IMR-90 (cell line): ENCODE measurements around the gene KRTAP5-7. TPM values are rescaled to one million over a fixed set of nuclear protein-coding genes. Genes with fewer than 3 reads are reported as not detected.

Experiments
- ATAC-seq: fragments of 200-7000 bp; cut with Tn5 transposase; 2 replicates; pipeline ENCODE4 v1.9.1; 2020; ENCODE audit warnings: low read depth, mild to moderate bottlenecking, moderate library complexity
- BruUV-seq: library from RNA; stranded (reverse); fragments of 400-500 nt; replicated peaks from 2 replicates; lab custom pipeline; 2021; lab: Mats Ljungman, UMichigan
- CTCF ChIA-PET: fragments of 300-600 bp; formaldehyde crosslinking; extraction: SDS; loops from one replicate; lab custom pipeline; 2021; ENCODE audit warnings: antibody characterized with exemption; lab: Yijun Ruan, JAX
- POLR2A ChIA-PET: fragments of 300-600 bp; sonication (Branson Sonifier 250); formaldehyde crosslinking; loops from one replicate; lab custom pipeline; 2022; ENCODE audit warnings: antibody characterized with exemption; ENCODE audit not compliant: unreplicated experiment; lab: Charles Lee
- DNase-seq: peaks from one replicate; pipeline ENCODE4 v3.0.0; 2013
- H2AFZ ChIP-seq: replicated peaks from 2 replicates; pipeline ENCODE3; 2013; ENCODE audit warnings: low read length, mild to moderate bottlenecking; ENCODE audit not compliant: poor library complexity
- H2AK5ac ChIP-seq: 2 replicates; pipeline ENCODE4 v1.6.1; 2013; ENCODE audit warnings: low read depth, low read length, inconsistent platforms
- H2AK9ac ChIP-seq: replicated peaks from 2 replicates; pipeline ENCODE3; 2013; ENCODE audit warnings: mild to moderate bottlenecking, low read depth, low read length, moderate library complexity; ENCODE audit not compliant: poor library complexity
- H2BK120ac ChIP-seq: 2 replicates; pipeline ENCODE4 v1.6.1; 2013; ENCODE audit warnings: low read depth, low read length, inconsistent platforms
- H2BK15ac ChIP-seq: 3 replicates; pipeline ENCODE4 v1.6.1; 2013; ENCODE audit warnings: low read depth, low read length, inconsistent platforms
- H2BK20ac ChIP-seq: 2 replicates; pipeline ENCODE4 v1.6.1; 2013; ENCODE audit warnings: low read depth, mild to moderate bottlenecking, inconsistent platforms, low read length, moderate library complexity
- H2BK5ac ChIP-seq: 2 replicates; pipeline ENCODE4 v1.6.1; 2013; ENCODE audit warnings: mild to moderate bottlenecking, low read depth, low read length, inconsistent platforms; ENCODE audit not compliant: poor library complexity, severe bottlenecking
- H3K14ac ChIP-seq: replicated peaks from 2 replicates; pipeline ENCODE4 v1.6.1; 2013; ENCODE audit warnings: low read depth, low read length, inconsistent platforms
- H3K18ac ChIP-seq: 2 replicates; pipeline ENCODE4 v1.6.1; 2013; ENCODE audit warnings: low read depth, low read length, control low read depth
- H3K23ac ChIP-seq: 2 replicates; pipeline ENCODE4 v1.6.1; 2013; ENCODE audit warnings: low read depth, low read length, inconsistent platforms
- H3K27ac ChIP-seq: 2 replicates; pipeline ENCODE4 v1.5.1; 2013; ENCODE audit warnings: mild to moderate bottlenecking, control low read depth, low read length; ENCODE audit not compliant: insufficient read depth
- H3K27me3 ChIP-seq: 2 replicates; pipeline ENCODE4 v1.6.1; 2013; ENCODE audit warnings: low read length; ENCODE audit not compliant: control insufficient read depth, insufficient read depth
- H3K36me3 ChIP-seq: 2 replicates; pipeline ENCODE4 v1.6.1; 2013; ENCODE audit warnings: low read length, mixed read lengths; ENCODE audit not compliant: control insufficient read depth, insufficient read depth
- H3K4ac ChIP-seq: 2 replicates; pipeline ENCODE4 v1.6.1; 2013; ENCODE audit warnings: low read depth, low read length, inconsistent platforms
- H3K4me1 ChIP-seq: 2 replicates; pipeline ENCODE4 v1.6.1; 2013; ENCODE audit warnings: low read length, mixed read lengths; ENCODE audit not compliant: control insufficient read depth, insufficient read depth
- H3K4me2 ChIP-seq: 2 replicates; pipeline ENCODE4 v1.6.1; 2013; ENCODE audit warnings: low read depth, mild to moderate bottlenecking, control low read depth, low read length, moderate library complexity
- H3K4me3 ChIP-seq: 2 replicates; pipeline ENCODE4 v1.5.1; 2013; ENCODE audit warnings: low read depth, mild to moderate bottlenecking, control low read depth, low read length, moderate library complexity; ENCODE audit not compliant: insufficient read depth
- H3K56ac ChIP-seq: 2 replicates; pipeline ENCODE4 v1.6.1; 2013; ENCODE audit warnings: low read length, inconsistent platforms; ENCODE audit not compliant: insufficient read depth; ENCODE audit errors: extremely low read depth
- H3K79me1 ChIP-seq, 2 experiments: 2 replicates each; pipeline ENCODE4 v1.6.1; 2013; ENCODE audit warnings: low read length in 2 of 2, inconsistent platforms in 1 of 2, low read depth in 1 of 2
- H3K9ac ChIP-seq: 2 replicates; pipeline ENCODE4 v1.6.1; 2013; ENCODE audit warnings: low read depth, low read length, control low read depth
- H3K9me1 ChIP-seq: 2 replicates; pipeline ENCODE4 v1.6.1; 2013; ENCODE audit warnings: low read length, inconsistent platforms; ENCODE audit not compliant: insufficient read depth
- H3K9me3 ChIP-seq: 2 replicates; pipeline ENCODE4 v1.6.1; 2013; ENCODE audit warnings: low read length; ENCODE audit not compliant: control insufficient read depth, insufficient read depth
- H4K20me1 ChIP-seq: 2 replicates; pipeline ENCODE4 v1.6.1; 2013; ENCODE audit warnings: low read length, inconsistent platforms; ENCODE audit not compliant: insufficient read depth
- H4K5ac ChIP-seq: 2 replicates; pipeline ENCODE4 v1.6.1; 2013; ENCODE audit warnings: mild to moderate bottlenecking, low read depth, low read length, control low read depth
- H4K8ac ChIP-seq, 2 experiments: 2 replicates each; pipeline ENCODE4 v1.6.1; 2013; ENCODE audit warnings: low read depth in 2 of 2, low read length in 2 of 2, control low read depth in 1 of 2, inconsistent platforms in 1 of 2
- H4K91ac ChIP-seq: 2 replicates; pipeline ENCODE4 v1.6.1; 2013; ENCODE audit warnings: low read depth, low read length, inconsistent platforms; ENCODE audit not compliant: insufficient read depth
- BHLHE40 ChIP-seq: fragments of 150-350 bp; IDR thresholded peaks from 2 replicates; pipeline ENCODE4 v1.6.1; 2016; ENCODE audit warnings: mild to moderate bottlenecking, low read depth, low read length
- CHD1 ChIP-seq: IDR thresholded peaks from 2 replicates; pipeline ENCODE4 v1.6.1; 2012; ENCODE audit warnings: low read depth, low read length, improper control_type of control experiment
- FOS ChIP-seq: fragments of 150-350 bp; IDR thresholded peaks from 2 replicates; pipeline ENCODE4 v1.6.1; 2016; ENCODE audit warnings: low read depth, low read length
- MAZ ChIP-seq: IDR thresholded peaks from 2 replicates; pipeline ENCODE4 v1.6.1; 2012; ENCODE audit warnings: low read depth, mild to moderate bottlenecking, low read length, improper control_type of control experiment, moderate library complexity, borderline replicate concordance
- NFE2L2 ChIP-seq: fragments of 150-350 bp; IDR thresholded peaks from 2 replicates; pipeline ENCODE4 v1.6.1; 2016; ENCODE audit warnings: low read depth, mild to moderate bottlenecking, low read length
- RAD21 ChIP-seq: IDR thresholded peaks from 2 replicates; pipeline ENCODE4 v1.6.1; 2012; ENCODE audit warnings: low read length, improper control_type of control experiment
- RCOR1 ChIP-seq: IDR thresholded peaks from 2 replicates; pipeline ENCODE4 v1.6.1; 2012; ENCODE audit warnings: mild to moderate bottlenecking, low read length, improper control_type of control experiment; ENCODE audit not compliant: insufficient replicate concordance
- USF2 ChIP-seq: fragments of 150-350 bp; IDR thresholded peaks from 2 replicates; pipeline ENCODE4 v1.6.1; 2017; ENCODE audit warnings: mild to moderate bottlenecking, antibody characterized with exemption, low read length, low read depth
- WGBS, 2 experiments: methylation state at CpG; one replicate each; pipeline versions ENCODE4 v1.1.5 to v1.1.7; 2013; ENCODE audit warnings: missing lambda C conversion rate in 2 of 2; ENCODE audit not compliant: insufficient read length in 1 of 2; ENCODE audit errors: extremely low coverage in 2 of 2; 5-methylcytosine and 5-hydroxymethylcytosine counted together
- dilution Hi-C: fragments of 300-500 bp; cut with HindIII; formaldehyde crosslinking; loops from one replicate; pipeline ENCODE4 v1.14.3; 2018; ENCODE audit warnings: low sequenced_read_pairs; ENCODE audit not compliant: unreplicated experiment
- in situ Hi-C: fragments of 300-500 bp; cut with MboI; formaldehyde crosslinking; loops from 3 replicates; pipeline ENCODE4 v1.14.3; 2019; ENCODE audit warnings: low sequenced_read_pairs, inconsistent platforms, mixed read lengths
- intact Hi-C: fragments of 100-400 bp; cut with micrococcal nuclease; formaldehyde crosslinking; loops from 2 replicates; pipeline ENCODE4 v1.10.0; 2022
- polyA plus RNA-seq, 3 experiments: library from polyadenylated mRNA; depleted of rRNA; stranded (reverse); fragments of >200 nt; gene quantifications; 2 replicates each; pipeline ENCODE4 v1.2.3, GENCODE V29; 2012; ENCODE audit warnings: low replicate concordance in 1 of 3
- total RNA-seq: library from RNA; depleted of rRNA; stranded (reverse); fragments of >200 nt; gene quantifications from 2 replicates; pipeline ENCODE4 v1.2.3, GENCODE V29; 2012

Gene KRTAP5-7
- total and polyA plus RNA-seq, 2 of the 4 experiments (the other 2 are of a cell fraction): not detected

GRCh38 chr11:71483692-71484091, 43.4 kb upstream of the KRTAP5-7 start:
- Histone ChIP-seq H3K36me3 (peaks cover 65% of the 10 kb centered on the region), H2BK20ac (no peak overlapping the region), H3K4me1 (peaks cover 2% of the 10 kb centered on the region; the same call in 1 of the 2 replicates), H2BK5ac (no peak overlapping the region), H2BK120ac (no peak overlapping the region), H4K8ac (no peak overlapping the region), H3K18ac (no peak overlapping the region), H4K5ac (no peak overlapping the region), H2BK15ac (no peak overlapping the region), H3K4me3 (no peak overlapping the region), H3K14ac (no peak overlapping the region), H3K9me1 (peaks cover 20% of the 10 kb centered on the region), H3K27me3 (no peaks in the 10 kb centered on the region), H4K91ac (no peak overlapping the region), H2AK9ac (no peak overlapping the region), H3K23ac (no peak overlapping the region), H3K4ac (no peak overlapping the region), H3K4me2 (no peak overlapping the region), H3K79me1 (peaks cover 0 to 4% of the 10 kb centered on the region in 2 experiments; a peak in 1 of 4 replicates), H3K56ac (no peak overlapping the region), H2AFZ (no peak overlapping the region), H3K27ac (no peak overlapping the region), H3K9ac (no peak overlapping the region), H4K20me1 (no peaks in the 10 kb centered on the region; the same call in 1 of the 2 replicates), H3K9me3 (no peaks in the 10 kb centered on the region), H2AK5ac (no peak overlapping the region)
- ChIA-PET CTCF (no interaction called here), POLR2A (no interaction called here)
- DNase-seq: no peak
- intact Hi-C loops (no loop called here), dilution Hi-C loops (no loop called here), in situ Hi-C loops (no loop called here)
- TF ChIP-seq RCOR1 (no peak), RAD21 (no peak), NFE2L2 (no peak), USF2 (no peak), MAZ (no peak), FOS (no peak), BHLHE40 (no peak), CHD1 (no peak)
- 94% methylated on average over 2 of the region's 6 CpGs; no CpG with 5 or more reads in 1 of the 2 experiments for WGBS, 2 experiments
- no peak for ATAC-seq
- no TSS peak for BruUV-seq
